ENCODE measurements around the gene IL18BP.

Gene IL18BP

GRCh38 chr11:71997594-71997993, 1.1 kb upstream of the IL18BP start:
- DNase-seq, result no peak

- no peak for DNase-seq
Observed at GRCh38 chr11:71998061-71998460, 648 bp upstream of the IL18BP start.

DNA sequence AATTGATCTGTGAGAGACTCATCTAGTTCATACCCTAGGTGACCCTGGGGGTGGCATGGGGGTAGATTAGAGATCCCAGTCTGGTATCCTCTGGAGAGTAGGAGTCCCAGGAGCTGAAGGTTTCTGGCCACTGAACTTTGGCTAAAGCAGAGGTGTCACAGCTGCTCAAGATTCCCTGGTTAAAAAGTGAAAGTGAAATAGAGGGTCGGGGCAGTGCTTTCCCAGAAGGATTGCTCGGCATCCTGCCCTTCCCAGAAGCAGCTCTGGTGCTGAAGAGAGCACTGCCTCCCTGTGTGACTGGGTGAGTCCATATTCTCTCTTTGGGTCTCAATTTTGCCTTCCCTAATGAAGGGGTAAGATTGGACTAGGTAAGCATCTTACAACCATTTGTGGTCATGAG, 653 bp downstream of the IL18BP start:
- peak; percentile 9 for DNase-seq

- no peak for DNase-seq
Observed at GRCh38 chr11:71999798-72000197, 1.1 kb downstream of the IL18BP start.

DNA sequence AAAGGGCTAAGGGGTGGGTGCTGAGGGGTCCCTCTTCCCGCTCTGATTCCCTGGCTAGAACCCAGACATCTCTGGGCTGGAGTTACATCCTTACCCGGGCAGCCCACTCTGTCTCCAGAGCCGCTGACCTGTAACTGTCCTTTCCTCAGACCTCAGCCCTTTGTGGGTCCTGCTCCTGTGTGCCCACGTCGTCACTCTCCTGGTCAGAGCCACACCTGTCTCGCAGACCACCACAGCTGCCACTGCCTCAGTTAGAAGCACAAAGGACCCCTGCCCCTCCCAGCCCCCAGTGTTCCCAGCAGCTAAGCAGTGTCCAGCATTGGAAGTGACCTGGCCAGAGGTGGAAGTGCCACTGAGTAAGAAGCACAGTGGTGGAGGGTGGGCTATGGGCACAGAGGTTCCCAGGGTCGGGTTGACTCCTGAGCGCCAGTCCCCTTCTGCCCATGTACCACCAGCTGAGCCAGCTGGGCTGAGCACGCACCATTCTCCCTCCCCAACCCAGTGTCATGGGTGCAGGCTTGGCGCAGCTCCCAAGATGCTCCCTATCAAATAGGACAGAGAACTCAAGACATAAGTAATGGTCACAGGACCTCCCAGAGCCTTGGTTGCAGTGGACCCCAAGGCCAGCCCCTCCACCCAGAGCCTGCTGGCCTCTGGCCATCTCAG, 1.6 kb downstream of the IL18BP start:
- no peak for DNase-seq

GRCh38 chr11:72001285-72001684, 2.6 kb downstream of the IL18BP start:
- no peak for DNase-seq

- DNase-seq, result no peak
Observed at GRCh38 chr11:72001834-72002591, 3.3 kb downstream of the IL18BP start.

DNA sequence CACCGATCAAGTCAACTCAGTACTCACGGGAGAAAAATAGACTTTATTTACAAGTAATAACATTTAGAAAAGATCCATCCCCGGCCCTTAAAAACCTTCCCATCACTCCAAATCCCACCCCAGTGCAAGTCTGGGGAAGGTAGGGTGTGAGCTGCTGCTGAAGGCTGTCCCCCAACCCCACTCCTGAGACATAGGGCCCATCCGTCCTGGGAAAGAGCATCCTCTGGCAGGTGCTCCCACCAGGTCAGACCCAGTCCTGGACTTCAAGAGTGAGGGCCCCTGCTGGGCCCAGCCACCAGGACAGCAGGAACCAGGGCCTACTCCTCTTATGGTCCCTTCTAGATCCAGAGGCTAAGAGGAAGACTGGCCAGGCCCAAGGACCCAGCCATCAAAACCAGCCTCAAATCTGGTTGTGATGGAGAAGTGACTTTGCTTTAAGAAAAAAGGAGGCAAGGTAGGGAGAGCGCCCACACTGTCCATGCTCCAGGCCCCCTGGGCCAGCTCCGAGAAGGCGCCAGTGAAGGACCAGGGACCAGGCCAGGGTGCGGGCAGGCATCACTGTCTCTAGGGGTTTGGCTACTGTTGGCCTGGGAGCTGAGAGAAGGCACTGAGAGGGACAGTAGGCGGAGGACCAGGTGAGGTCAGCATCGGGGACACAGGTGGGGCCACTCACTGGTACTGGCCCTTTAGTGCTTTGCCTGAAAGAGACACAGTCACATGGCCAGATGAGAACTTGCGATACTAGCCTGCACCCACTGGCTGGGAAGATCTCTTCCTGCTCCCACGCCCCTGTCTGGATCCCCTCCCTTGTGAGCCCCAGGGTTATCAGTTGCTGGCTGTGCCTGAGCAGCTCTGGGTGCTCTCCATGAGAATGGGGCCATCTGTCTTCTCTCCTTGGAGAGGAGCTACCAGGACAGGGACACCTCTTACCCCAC, 4.4 kb downstream of the IL18BP start:
- no peak for DNase-seq

- no peak for DNase-seq
Observed at GRCh38 chr11:72003776-72004171, 5.1 kb downstream of the IL18BP start.

DNA sequence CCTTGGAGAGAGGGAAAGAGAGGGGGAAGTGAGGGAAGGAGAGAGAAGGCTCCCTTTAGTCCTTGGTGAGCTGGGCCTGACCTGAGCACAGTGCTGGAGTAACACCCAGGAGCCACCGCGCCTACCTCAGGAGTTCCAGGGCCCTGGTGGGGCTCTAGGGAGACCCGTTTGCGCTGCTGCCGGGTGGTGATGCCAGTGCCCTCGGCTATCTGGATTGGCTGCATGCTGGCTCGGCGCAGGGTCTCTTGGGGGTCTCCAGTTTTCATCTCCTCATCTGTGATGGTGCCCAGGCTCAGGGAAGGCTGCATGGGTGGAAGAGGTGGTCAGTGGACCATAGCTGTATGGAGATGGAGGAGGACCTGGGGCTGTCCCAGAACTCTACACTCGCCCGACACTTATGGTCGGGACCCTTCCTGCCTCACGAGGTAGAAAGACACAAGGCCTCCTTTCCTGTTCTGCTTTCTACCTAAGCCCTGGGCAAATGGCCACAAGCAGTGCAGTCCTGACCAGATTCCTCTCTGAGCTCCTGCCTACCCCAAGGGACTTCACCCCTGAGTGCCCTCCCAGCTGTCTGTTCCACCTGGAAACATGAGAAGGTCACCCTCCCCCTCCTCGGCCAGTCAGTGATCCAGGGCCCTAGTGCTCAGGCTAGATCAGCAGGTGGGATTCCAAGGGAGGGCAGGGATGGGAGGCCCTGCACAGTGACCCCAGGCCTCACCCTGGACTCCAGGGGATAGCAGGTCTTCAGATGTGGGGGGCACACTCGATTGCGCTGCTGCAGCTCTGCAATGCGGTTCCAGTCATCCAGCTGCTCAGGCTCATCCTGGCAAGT, 6.0 kb downstream of the IL18BP start:
- DNase-seq, result no peak

GRCh38 chr11:72005347-72006260, 6.9 kb downstream of the IL18BP start:
- DNase-seq, result no peak

DNA sequence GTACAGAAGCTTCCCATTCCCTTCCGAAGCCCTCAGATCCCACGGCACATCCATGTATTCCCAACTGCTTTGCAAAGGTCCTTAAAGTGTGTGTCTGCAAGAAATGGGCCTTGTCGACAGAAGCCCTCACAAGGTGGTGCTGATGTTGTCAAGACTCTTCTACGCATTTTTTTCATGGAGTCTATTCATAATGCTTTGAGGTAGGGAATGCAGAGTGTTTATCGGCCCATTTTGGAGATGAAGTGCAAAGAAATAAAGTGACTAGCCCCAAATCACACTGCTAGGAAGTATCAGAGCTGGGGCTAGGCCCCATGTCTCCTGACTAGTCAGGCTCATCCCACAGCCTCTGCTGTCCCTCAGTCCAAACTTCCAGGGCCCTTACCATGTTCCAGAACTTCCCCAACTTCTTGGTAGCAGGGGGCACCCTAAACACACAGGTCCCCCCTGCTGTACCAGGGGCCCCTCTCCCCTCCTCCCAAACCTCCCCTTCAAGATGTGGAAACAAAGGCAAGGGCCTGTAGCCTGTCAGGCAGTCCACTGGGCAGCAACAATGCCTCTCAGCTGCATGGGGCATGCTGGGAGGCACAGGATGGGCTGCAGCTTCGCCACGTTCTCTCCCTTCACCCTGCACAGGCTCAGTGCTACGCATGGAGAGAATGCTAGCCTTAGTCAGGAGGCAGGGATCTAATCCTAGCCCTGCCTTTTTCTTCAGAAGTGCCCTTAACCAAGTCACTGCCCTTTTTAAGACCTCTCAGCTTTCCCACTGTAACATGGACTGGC, 7.8 kb downstream of the IL18BP start:
- DNase-seq, result no peak

- DNase-seq, result no peak
Observed at GRCh38 chr11:72007089-72007476, 8.4 kb downstream of the IL18BP start.

GRCh38 chr11:72007587-72007986, 8.9 kb downstream of the IL18BP start:
- no peak for DNase-seq

DNA sequence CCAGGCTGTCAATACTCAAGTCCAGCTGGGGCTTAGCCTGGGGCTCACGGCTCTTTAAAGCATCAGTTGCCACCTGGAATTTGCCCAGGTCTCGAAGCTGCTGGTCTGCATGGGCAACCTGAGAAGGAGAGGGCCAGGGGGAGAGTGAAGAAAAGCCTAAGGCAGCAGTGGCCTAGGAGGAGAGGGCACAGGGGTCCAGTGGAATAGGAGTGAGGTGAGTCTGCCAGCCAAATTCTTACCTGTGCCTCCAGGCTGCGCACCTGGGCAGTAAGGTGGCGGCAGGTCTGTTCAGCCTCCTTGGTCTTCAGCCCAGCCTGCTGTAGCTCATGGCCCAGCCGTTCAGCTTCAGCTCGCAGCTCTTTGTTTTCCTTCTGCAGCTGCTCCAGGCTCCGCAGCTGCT, 10.0 kb downstream of the IL18BP start:
- no peak for DNase-seq

GRCh38 chr11:72009156-72009555, 10.4 kb downstream of the IL18BP start:
- DNase-seq, result no peak

DNA sequence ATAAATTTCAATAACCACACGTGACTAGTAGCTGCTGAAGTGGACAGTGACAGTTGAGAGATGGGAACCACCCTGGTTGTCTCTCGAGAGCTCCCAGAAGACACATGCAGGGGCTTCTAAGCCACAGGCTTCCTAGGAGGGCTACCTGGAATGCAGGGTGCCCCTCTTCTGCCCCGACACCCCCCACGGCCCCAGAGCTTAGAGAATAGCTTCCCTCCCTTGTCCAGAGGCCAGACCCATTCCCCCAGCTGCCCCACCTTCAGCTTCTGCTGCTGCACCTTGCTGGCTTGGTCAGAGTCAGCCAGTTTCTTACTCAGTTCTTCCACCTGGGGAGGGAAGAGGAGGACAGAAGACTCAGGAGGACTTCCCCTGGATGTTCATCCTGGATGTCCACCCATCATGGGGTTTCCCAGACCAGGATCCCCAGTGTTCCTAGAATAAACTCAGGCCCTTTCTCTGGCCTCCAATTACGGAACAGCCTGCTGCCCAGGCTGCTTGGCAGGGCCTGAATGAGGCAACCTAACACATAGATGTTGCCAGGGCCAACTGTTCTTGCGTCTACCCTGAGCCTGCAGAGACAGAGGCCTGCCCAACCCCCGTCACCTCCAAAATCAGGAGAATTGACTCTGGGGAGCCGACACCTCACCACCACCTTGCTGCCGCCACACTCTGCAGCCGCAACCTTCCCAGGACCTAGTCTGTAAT, 12.0 kb downstream of the IL18BP start:
- no peak for DNase-seq

GRCh38 chr11:72012091-72012630, 13.5 kb downstream of the IL18BP start:
- DNase-seq, result no peak

GRCh38 chr11:72012897-72013721, 14.4 kb downstream of the IL18BP start:
- no peak for DNase-seq
